Fibroblast of upper back skin (primary cell): ENCODE results near the gene CCR3.

Source experiments
- DNase-seq: peaks from one replicate; pipeline ENCODE4 v3.0.0-alpha.2; 2013

Gene CCR3

GRCh38 chr3:46221938-46222337 is 20.3 kb upstream of the CCR3 start:
- DNase-seq, result no peak

DNA sequence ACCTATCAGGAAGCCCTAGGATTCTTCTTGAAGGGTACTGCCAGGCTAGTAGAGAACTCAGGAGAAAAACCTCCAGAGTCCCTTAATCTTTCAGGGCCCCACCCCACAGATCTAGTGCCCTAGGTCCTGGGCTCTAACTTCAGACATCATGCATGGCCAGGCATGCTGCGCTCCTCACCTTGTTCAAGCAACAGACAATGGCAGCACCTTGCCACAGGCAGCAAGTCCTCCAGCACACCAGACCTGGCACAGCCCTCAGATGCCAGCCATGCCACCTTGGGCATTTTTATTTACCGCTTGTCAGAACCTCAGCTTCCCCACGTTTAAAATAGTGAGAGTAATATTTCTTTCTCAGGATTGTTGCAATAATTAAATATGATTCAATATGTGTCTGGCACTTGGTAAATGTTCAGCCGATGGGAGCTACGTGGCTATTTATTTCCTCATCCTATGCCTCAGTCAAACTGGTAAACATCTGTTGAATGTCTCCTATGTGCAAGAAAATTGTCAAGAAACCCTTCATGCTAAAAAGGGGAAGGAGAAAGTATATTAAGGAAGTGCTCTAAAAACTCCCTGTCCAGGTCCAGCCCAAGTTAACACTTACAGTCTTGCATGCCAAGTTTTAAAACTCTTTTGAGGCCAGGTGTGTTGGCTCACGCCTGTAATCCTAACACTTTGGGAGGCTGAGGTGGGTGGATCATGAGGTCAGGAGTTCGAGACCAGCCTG is 19.7 kb upstream of the CCR3 start:
- no peak for DNase-seq

DNA sequence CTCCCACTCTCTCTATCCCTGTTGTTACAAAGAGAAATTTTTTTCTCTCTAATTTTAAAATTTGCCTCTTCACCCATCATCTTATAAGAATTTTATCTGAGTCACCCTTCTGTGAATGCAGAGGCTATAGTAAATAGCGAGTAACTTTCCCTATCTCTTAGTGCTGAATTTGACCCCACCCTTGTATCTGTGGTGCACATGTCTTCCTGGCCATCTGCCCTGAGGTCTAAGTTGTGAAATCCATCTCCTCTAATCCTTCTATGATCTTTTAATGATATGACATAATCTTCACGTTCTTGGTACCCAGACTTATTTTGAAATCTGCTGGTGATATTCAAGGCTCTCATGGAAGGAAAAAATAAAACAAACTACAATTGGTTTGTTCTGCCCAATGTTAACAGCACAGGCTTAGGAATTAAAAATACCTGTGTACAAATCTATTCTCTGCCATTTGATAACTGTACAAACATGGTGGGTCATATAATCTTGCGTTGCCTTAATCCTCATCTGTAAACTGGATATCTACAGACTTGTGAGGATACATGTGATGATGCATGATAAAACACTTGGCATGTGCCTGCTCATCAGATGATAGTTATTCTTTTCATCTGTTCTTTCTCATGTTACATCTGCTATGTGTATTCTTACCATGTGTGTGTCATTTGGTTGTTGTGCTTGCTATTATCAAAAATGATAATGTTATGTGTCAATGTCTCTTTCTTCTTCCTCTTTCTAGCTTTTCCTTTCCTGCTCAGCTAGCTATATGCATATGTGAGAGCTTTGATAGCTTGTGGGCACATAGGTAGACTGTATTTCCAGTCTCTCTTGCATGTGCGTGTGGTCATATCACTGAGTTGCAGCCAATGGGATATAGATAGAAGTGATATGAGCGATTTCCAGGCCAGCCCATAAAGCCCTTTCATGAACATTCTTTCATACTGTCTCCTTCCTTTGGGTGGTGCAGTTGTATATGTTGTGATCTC is 13.7 kb upstream of the CCR3 start:
- peak; percentile 34 for DNase-seq

GRCh38 chr3:46231323-46231722 is 10.9 kb upstream of the CCR3 start:
- DNase-seq, result no peak

- DNase-seq, result no peak
Measured at GRCh38 chr3:46233194-46233593, 9.1 kb upstream of the CCR3 start.

- DNase-seq, result no peak
Measured at GRCh38 chr3:46235425-46235824, 6.8 kb upstream of the CCR3 start.

GRCh38 chr3:46236294-46237054 is 5.8 kb upstream of the CCR3 start:
- DNase-seq, result no peak

GRCh38 chr3:46238386-46238785 is 3.9 kb upstream of the CCR3 start:
- no peak for DNase-seq

- no peak for DNase-seq
Measured at GRCh38 chr3:46239301-46239938, 2.8 kb upstream of the CCR3 start.

- no peak for DNase-seq
Measured at GRCh38 chr3:46239952-46240351, 2.3 kb upstream of the CCR3 start.

DNA sequence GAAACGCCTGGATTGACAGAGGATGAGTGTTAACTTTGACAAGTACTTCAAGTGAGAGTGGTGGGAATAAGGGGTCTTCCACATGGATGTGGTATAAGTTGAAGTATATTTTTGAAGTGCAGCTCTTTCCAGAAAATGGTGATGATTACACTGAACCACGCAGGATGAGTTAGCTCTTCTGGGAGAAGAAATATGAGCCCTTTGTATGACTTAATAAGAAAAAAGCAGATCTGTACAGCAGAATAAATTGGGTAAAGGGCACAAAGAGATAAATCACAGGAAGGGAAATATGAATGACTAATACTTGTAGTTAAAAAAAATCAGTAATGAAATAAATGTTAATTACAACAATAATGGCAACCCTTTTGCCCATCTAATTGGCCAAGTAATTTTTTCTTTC is 1.3 kb downstream of the CCR3 start:
- no peak for DNase-seq

DNA sequence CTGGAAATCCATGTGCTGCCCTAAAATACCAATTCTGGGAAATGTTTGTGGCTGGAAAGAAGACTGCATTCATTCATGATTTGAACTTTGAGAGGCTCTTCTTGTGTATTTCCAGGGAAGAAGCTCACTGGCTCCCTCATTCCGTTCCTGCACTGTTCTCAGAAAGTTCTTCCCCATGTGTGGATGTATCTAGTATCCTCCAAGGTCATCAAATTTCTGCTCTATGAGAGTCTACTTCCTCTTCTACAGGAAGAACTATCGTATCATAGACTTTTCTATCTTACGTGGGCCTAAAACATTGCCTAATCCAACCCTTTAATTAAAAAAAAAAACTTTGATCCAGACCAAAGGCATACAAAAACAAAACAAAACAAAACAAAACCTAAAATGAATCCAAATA is 2.9 kb downstream of the CCR3 start:
- DNase-seq, result no peak

GRCh38 chr3:46252980-46253379 is 10.7 kb downstream of the CCR3 start:
- no peak for DNase-seq

GRCh38 chr3:46258525-46258924 is 16.3 kb downstream of the CCR3 start:
- DNase-seq, result no peak

DNA sequence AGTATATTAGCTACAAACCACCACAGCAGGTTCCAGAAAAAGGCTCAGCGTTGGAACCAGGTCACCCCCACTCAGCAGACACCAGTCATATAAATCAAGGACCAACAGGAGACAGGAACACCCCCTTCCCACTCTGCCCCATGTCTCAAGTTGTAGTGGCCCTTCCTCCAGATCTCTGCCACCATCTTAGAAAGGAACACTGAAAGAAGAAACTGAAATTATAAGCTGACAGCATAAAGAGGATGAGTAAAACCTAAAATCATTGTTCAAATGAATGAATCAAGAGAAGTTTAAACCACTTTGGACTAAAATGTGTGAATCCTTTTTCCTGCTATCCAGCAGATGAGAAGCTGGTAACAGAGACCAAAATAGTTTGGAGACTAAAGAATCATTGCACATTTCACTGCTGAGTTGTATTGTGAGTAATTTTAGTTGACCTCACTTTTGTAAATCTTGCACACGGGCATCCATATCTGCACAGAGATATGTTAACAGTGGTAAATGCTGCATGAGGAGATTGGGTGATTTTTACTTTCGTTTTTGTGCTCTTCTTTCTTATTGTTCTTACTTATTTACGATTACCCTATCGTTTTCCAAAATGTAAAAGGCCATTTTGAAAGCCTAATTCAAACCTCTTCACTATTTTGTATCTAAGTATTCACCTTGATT is 19.8 kb downstream of the CCR3 start:
- DNase-seq, result no peak

GRCh38 chr3:46264002-46264401 is 21.7 kb downstream of the CCR3 start:
- DNase-seq, result no peak

GRCh38 chr3:46266598-46266997 is 24.3 kb downstream of the CCR3 start:
- DNase-seq, result no peak

- no peak for DNase-seq
Measured at GRCh38 chr3:46269556-46269955, 27.3 kb downstream of the CCR3 start.

DNA sequence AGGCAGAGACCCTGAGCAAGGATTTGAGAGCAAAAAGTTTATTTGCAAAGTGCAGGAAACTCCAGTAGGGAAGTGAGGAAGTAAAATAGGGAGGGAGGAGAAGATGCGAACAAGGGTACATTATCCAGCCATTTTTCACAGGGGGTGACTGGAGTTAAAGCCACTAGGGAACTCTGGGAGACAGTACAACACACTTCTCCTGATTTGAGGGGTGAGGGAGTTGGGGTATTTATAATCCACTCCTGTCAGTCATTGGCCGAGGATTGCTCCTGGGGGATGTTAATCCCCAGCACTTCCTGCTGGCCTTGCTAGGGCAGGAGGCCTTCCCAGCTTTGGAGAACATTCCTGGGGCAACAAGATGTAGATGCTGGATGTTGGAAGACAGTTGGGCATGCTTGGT is 28.2 kb downstream of the CCR3 start:
- no peak for DNase-seq

- no peak for DNase-seq
Measured at GRCh38 chr3:46271209-46271745, 29.0 kb downstream of the CCR3 start.

DNA sequence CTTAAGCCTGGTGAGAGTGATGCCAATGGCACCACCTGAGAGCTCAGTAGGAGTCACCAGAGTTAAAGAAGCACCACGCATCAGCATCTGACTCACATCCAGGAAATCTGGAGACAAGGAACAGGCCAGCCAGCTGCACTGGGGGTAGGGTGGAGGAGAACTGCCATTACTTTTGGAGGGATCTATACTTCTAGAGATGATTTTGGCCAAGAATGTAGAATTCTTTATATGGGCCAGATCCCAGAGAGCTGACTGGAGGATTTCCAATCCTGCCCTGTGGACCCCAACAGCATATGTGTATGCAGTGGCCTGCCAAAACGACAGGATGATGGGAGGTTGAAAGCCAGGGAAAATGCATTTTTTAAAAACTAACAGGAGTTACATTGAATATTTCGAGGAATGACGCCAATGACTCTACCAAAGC is 29.8 kb downstream of the CCR3 start:
- DNase-seq, result no peak

- DNase-seq, result no peak
Measured at GRCh38 chr3:46276497-46277099, 34.3 kb downstream of the CCR3 start.
